GM19438 (cell line): ENCODE data around the gene ACAD11.
"Not testable (repeated sequence)": the region's sequence is repeated elsewhere in the genome, so short reads cannot be mapped to it uniquely, and the experiment has no call there.

Experiments
- ATAC-seq: cut with Tn5 transposase; IDR thresholded peaks from one replicate; pipeline ENCODE4 v1.9.1; 2021; ENCODE audit warnings: low read depth; ENCODE audit not compliant: unreplicated experiment

ACAD11 gene

GRCh38 chr3:132606085-132606484, 53.5 kb downstream of the ACAD11 start:
- ATAC-seq, result no peak

- ATAC-seq, result no peak
These were observed 54.2 kb downstream of the ACAD11 start for GRCh38 chr3:132605374-132605792.

DNA sequence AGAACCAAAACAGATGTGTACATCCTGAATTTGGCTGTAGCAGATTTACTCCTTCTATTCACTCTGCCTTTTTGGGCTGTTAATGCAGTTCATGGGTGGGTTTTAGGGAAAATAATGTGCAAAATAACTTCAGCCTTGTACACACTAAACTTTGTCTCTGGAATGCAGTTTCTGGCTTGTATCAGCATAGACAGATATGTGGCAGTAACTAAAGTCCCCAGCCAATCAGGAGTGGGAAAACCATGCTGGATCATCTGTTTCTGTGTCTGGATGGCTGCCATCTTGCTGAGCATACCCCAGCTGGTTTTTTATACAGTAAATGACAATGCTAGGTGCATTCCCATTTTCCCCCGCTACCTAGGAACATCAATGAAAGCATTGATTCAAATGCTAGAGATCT, 59.0 kb downstream of the ACAD11 start:
- ATAC-seq, result not testable (repeated sequence)

- no peak for ATAC-seq
These were observed 61.4 kb downstream of the ACAD11 start for GRCh38 chr3:132598181-132598580.

GRCh38 chr3:132597660-132598059, 61.9 kb downstream of the ACAD11 start:
- ATAC-seq, result no peak

DNA sequence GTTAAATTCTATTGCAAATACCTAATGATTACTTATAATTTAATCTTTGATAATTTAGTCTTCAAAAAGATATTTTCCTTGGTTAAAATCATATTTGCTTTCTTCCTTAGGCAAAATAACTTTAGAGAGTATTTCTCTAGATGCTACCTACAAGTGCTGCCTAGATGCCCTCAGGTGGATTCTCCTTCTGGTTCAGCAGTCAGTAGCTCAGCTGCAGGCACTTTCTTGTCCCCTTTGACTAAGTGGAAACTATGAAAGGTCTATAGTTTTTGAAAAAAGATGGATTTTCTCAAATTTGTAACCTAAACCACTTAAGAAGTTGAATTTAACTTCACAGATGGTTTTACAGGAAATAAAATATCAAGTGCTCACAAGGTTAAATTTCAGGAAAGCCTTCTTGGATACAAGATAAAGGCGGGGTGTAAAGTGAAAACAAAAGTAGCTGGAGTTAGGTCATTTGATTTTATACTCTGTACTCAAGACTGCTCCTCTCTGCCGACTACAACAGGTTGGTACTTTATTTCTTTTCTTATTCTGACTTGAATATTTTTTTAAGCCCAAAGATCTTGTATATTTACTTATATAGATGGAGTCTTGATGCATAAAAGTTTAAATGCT, 62.7 kb downstream of the ACAD11 start, which contains the start of gene ACKR4:
Gene ACKR4, plus strand, starts transcription at position 455 of the 618 bp plus-strand sequence. CDS start 3,128 bp downstream, outside the sequence.
- ATAC-seq, result no peak

DNA sequence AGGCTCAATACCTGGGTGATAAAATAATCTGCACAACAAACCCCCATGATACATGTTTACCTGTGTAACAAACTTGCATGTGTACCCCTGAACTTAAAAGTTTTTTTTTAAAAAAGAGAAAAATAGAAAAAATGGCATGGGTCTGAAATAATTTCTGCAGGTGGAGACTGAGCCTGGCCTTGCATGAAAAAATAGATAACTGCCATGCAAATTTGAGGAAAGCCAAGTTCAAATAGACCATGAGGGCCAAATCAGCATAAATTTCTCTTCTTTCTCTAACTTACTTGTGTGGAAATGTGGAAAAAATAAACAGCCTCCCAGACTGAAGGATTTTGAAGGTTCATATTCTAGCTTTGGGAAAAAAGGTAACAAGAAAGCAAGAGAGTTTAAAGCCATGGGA, 63.3 kb downstream of the ACAD11 start:
- ATAC-seq, result no peak

GRCh38 chr3:132595014-132595413, 64.6 kb downstream of the ACAD11 start:
- ATAC-seq, result no peak

- ATAC-seq, result no peak
These were observed 65.1 kb downstream of the ACAD11 start for GRCh38 chr3:132594498-132594897.

DNA sequence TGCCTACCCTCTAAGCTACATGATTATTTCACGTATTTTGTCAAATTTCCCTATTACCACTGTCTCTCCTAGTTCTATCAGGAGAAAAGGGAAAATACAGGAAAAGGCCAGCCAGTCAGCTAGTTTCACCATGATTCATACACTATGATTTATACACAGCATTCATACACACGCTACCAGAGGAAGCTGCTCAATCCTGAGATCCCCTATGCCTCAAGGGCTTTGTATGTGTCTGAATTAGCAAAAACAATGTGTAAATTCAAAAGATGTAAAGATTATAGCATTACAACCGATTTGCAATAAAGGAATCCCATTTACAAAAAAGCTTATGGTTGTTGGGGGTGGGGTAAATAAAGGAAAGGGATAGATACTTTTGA, 65.7 kb downstream of the ACAD11 start:
- ATAC-seq, result no peak

- ATAC-seq, result no peak
These were observed 66.2 kb downstream of the ACAD11 start for GRCh38 chr3:132593241-132593946.

- ATAC-seq, result no peak
These were observed 67.4 kb downstream of the ACAD11 start for GRCh38 chr3:132592216-132592615.

DNA sequence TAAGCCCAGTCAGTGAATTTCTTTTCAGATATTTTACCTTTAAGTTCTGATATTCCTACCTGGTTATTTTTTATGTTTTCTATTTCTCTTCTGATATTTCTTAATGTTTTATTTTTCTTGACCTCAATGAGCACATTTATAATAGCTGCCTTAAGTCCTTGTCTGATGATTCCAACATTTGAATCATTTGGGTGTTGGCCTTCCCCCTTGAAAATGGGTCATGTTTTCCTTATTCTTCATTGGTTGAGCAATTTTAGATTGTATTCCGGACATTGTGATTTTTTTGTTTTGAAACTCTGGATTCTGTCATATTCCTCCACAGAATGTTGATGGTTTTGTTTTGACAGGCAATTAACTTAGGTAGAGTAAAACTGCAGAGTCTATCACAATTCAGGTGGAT, 72.2 kb downstream of the ACAD11 start:
- no peak for ATAC-seq

GRCh38 chr3:132573797-132574211, 85.8 kb downstream of the ACAD11 start:
- ATAC-seq, result no peak

DNA sequence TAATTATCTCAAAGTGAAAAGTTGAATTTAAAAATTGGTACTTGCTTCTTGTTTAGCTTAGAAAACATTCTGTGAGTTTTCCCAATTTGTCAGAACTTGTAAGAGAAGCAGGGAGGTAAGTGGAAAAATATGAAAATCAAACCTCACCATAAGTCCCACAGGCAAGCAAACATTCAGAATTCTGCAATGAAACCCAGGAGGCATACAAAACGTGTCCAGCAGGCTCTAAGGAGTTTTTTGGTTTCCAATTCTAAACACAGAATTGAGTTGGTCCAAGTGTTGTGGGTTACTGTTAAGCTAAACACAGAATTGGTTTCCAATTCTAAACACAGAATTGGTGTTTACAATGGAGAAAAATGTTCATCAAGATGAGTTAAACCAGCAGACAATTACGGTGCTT, 89.6 kb downstream of the ACAD11 start:
- no peak for ATAC-seq

DNA sequence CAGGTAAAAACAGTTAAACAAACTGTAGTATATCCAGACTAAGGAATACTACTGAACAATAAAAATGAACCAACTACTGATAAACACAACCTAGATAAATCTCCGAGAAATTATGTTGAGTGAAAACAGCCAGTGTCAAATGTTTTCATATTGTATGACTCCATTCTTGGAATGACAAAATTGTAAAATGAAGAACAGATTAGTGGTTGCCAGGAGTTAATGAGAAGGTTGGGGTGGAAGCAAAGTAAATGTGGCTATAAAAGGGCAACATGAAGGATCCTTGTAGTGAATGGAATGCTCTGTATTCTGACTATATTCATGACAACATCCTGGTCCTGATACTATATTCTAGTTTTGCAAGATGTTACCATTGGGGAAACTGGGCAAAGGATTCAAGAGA, 90.0 kb downstream of the ACAD11 start:
- no peak for ATAC-seq

DNA sequence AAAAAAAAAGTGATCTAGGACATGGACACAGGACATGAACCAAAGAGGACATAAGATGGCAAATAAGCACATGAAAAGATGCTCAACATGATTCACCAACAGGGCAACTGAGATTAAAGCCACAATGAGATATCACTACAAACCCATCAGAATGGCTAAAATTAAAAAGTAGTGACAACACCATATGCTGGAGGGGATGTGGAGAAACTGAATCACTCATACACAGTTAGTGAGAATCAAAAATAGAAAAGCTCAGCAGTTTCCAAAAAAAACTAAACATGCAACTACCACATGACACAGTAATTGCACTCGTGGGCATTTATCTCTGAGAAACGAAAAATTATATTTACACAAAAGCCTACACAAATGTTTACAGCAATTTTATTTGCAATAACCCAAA, 90.5 kb downstream of the ACAD11 start:
- no peak for ATAC-seq

DNA sequence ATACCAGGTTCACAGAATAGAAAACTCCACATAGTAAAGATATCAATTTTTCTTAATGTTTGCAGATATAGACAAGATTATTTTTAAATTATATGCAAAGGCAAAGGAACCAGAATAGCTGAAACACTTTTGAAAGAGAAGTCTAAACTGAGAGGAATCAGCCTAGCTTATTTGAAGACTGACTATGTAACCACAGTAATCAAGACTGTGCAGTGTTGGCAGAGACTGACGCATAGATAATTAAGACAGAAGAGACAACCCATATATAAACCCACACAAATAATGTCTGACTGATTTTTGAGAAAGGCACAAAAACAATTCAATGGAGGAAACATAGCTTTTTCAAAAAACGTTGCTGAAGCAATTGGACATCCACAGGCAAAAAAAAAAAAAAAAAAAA, 91.2 kb downstream of the ACAD11 start:
- no peak for ATAC-seq

DNA sequence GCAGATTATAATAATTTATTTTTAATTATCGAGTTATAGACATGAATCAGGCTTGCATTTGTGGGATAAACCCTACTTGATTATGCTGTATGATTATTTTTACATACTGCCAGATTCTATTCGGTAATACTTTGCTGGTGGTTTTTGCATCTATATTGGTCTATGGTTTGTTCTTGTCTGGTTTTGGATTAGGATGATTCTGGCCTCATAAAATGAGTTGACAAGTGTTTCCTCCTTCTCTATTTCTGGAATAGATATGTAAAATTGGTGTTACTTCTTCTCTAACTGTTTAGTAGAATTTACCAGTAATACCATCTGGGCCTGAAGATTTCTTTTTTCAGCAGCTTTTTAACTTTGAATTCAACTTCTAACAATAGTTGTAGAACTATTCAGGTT, 95.5 kb downstream of the ACAD11 start:
- ATAC-seq, result no peak

DNA sequence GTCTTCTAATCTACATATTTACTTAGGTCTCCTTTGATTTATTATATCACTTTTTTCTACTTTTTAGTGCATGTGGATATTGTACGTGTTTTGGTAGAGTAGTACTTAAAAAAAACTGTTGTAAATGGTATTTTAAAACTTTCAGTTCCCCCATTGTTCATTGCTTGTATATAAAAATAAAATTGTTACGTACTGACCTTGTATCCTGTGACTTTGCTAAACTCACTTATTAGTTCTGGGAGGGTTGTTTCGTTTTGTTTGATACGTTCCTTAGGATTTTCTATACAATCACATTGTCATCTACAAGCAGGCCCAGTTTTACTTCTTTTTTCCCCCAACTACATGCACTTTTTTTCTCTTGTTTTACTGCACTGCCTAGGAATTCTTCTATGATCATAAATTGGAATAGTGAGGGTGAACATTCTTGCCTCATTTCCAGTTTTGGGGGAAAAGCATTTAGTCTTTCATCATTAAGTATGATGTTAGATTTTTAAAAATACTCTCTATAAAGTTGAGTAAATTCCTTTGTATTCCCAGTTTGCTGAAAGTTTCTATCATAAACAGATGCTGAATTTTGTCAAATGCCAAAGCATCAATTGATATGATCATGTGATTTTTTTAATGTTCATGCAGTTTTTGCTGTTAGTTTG, 96.1 kb downstream of the ACAD11 start:
- no peak for ATAC-seq

DNA sequence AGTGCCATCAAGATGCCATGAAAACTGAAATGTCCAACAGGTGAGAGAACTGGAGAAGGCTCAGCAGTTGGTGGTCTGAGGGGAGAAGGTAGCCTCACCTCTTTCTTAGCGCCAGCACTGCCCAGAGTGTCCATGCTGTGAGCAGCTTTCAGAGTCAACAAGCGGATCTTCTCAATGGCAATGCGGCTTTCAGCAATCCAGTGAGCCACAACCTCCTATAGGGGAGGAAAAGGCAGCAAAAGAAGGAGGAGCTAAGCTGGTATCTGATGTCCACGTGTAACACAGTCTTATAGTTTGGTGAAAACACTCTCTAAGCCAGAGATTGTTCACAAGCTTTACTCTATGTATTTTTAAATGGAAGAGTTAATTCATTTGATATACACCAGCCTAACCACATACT, 98.6 kb downstream of the ACAD11 start:
- ATAC-seq, result no peak
